IMR-90 (cell line): ENCODE data around the gene RAB43.

Experiments
- CHD1 ChIP-seq: IDR thresholded peaks from 2 replicates; pipeline ENCODE4 v1.6.1; 2012; ENCODE audit warnings: low read depth, low read length, improper control_type of control experiment
- FOS ChIP-seq: fragments of 150-350 bp; IDR thresholded peaks from 2 replicates; pipeline ENCODE4 v1.6.1; 2016; ENCODE audit warnings: low read depth, low read length
- MAFK ChIP-seq: IDR thresholded peaks from 2 replicates; pipeline ENCODE4 v1.6.1; 2012; ENCODE audit warnings: low read depth, low read length, improper control_type of control experiment
- POLR2A ChIP-seq: IDR thresholded peaks from 2 replicates; pipeline ENCODE4 v1.6.1; 2012; ENCODE audit warnings: mild to moderate bottlenecking, low read depth, low read length
- RAD21 ChIP-seq: IDR thresholded peaks from 2 replicates; pipeline ENCODE4 v1.6.1; 2012; ENCODE audit warnings: low read length, improper control_type of control experiment
- RCOR1 ChIP-seq: IDR thresholded peaks from 2 replicates; pipeline ENCODE4 v1.6.1; 2012; ENCODE audit warnings: mild to moderate bottlenecking, low read length, improper control_type of control experiment; ENCODE audit not compliant: insufficient replicate concordance
- SMC3 ChIP-seq: fragments of 150-350 bp; IDR thresholded peaks from 2 replicates; pipeline ENCODE4 v1.6.1; 2016; ENCODE audit warnings: low read depth, mild to moderate bottlenecking, antibody characterized with exemption, low read length, moderate library complexity
- TF ChIP-seq, protein P1 (sequence below): conservative IDR thresholded peaks from 2 replicates; pipeline ENCODE4 v1.5.1; 2012; ENCODE audit warnings: mild to moderate bottlenecking, low read depth, low read length, improper control_type of control experiment
- TF ChIP-seq, protein P2 (sequence below): fragments of 150-350 bp; IDR thresholded peaks from 2 replicates; pipeline ENCODE4 v1.6.1; 2017; ENCODE audit warnings: mild to moderate bottlenecking, antibody characterized with exemption, low read length, low read depth

DNA sequence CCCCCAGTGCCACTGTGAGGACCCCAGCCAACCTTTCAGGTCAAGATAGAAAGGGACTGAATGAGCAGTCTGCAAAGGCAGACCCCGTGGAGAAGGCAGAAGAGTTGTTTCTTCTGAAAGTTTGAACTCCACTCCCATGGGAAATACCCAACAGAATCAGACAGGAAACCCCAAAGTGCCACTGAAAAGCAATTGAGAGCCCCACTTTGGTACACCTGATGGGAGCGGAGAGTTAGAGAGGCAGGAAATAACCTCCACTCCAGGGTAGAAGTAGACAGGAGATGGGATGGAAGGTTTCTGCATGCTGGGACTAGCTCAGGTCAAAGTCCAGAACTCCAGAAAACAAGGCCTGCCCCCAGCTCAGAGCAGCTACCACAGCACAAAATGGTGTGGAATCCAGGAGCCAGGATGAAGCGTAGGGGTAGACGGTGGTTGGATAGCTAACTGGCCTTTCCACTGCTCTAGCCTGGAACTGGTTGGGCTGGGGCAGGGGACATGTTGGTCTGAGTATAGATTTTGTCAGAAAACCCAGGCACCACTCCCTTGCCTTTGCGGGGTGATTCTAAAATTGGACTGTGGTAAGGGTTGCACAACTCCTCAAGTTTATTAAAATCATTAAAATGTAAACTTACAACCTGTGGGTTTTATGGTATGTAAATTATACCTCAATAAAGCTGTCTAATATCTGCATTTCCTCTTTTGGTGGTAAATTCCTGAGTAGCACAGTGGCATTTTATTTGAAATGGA lies 1.9 kb upstream of the RAB43 start:
- TF ChIP-seq, protein P1, sequence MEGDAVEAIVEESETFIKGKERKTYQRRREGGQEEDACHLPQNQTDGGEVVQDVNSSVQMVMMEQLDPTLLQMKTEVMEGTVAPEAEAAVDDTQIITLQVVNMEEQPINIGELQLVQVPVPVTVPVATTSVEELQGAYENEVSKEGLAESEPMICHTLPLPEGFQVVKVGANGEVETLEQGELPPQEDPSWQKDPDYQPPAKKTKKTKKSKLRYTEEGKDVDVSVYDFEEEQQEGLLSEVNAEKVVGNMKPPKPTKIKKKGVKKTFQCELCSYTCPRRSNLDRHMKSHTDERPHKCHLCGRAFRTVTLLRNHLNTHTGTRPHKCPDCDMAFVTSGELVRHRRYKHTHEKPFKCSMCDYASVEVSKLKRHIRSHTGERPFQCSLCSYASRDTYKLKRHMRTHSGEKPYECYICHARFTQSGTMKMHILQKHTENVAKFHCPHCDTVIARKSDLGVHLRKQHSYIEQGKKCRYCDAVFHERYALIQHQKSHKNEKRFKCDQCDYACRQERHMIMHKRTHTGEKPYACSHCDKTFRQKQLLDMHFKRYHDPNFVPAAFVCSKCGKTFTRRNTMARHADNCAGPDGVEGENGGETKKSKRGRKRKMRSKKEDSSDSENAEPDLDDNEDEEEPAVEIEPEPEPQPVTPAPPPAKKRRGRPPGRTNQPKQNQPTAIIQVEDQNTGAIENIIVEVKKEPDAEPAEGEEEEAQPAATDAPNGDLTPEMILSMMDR = no peak
- no peak for TF ChIP-seq POLR2A
- no peak for TF ChIP-seq SMC3
- no peak for TF ChIP-seq MAFK
- no peak for TF ChIP-seq FOS
- no peak for TF ChIP-seq RAD21
- TF ChIP-seq, protein P2, sequence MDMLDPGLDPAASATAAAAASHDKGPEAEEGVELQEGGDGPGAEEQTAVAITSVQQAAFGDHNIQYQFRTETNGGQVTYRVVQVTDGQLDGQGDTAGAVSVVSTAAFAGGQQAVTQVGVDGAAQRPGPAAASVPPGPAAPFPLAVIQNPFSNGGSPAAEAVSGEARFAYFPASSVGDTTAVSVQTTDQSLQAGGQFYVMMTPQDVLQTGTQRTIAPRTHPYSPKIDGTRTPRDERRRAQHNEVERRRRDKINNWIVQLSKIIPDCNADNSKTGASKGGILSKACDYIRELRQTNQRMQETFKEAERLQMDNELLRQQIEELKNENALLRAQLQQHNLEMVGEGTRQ = no peak
- TF ChIP-seq RCOR1 = no peak
- no peak for TF ChIP-seq CHD1
